Liver (tissue), 9 donors: ENCODE data around the gene SCD5. TPM values are rescaled to one million over a fixed set of nuclear protein-coding genes. Genes with fewer than 3 reads are reported as not detected.

Experiments used
- DNase-seq: peaks from one replicate; pipeline ENCODE4 v3.0.0-alpha.2; 2017; ENCODE audit warnings: low spot score
- H3K27ac ChIP-seq, 2 donors: one replicate each; pipeline ENCODE4 v1.7.0; 2013; ENCODE audit warnings: inconsistent platforms in 2 of 2, low read length in 2 of 2, control low read depth in 1 of 2, low read depth in 1 of 2, mild to moderate bottlenecking in 1 of 2
- H3K27me3 ChIP-seq, 4 donors: one replicate each; pipeline versions ENCODE4 v1.6.1 to v1.7.0; 2013; ENCODE audit warnings: low read length in 3 of 4, inconsistent platforms in 1 of 4, mild to moderate bottlenecking in 1 of 4, moderate library complexity in 1 of 4; ENCODE audit not compliant: control insufficient read depth in 4 of 4, insufficient read depth in 4 of 4
- H3K36me3 ChIP-seq, 4 donors: one replicate each; pipeline versions ENCODE4 v1.6.1 to v1.7.0; 2013; ENCODE audit warnings: low read length in 3 of 4, mild to moderate bottlenecking in 3 of 4, low read depth in 1 of 4, moderate library complexity in 1 of 4; ENCODE audit not compliant: control insufficient read depth in 4 of 4, insufficient read depth in 3 of 4
- H3K4me1 ChIP-seq, 4 donors: one replicate each; pipeline versions ENCODE4 v1.6.1 to v1.7.0; 2013; ENCODE audit warnings: low read length in 3 of 4, mild to moderate bottlenecking in 3 of 4, moderate library complexity in 1 of 4; ENCODE audit not compliant: control insufficient read depth in 4 of 4, insufficient read depth in 4 of 4
- H3K4me3 ChIP-seq, 3 donors: one replicate each; pipeline versions ENCODE4 v1.6.1 to v1.7.0; 2013; ENCODE audit warnings: low read length in 3 of 3, control low read depth in 1 of 3, low read depth in 1 of 3, mild to moderate bottlenecking in 1 of 3
- H3K9ac ChIP-seq, 2 donors: one replicate each; pipeline ENCODE4 v1.7.0; 2013; ENCODE audit warnings: low read length in 2 of 2, mild to moderate bottlenecking in 2 of 2, moderate library complexity in 2 of 2, control low read depth in 1 of 2, low read depth in 1 of 2
- H3K9me3 ChIP-seq, 4 donors: one replicate each; pipeline versions ENCODE4 v1.6.1 to v1.7.0; 2013; ENCODE audit warnings: low read length in 3 of 4; ENCODE audit not compliant: control insufficient read depth in 4 of 4
- EGR1 ChIP-seq, 2 donors: IDR thresholded peaks; 2 replicates each; pipeline ENCODE4 v1.6.1; 2016 to 2018; ENCODE audit warnings: antibody characterized with exemption in 2 of 2, low read depth in 2 of 2
- FOXA1 ChIP-seq: IDR thresholded peaks from 2 replicates; pipeline ENCODE4 v1.6.1; 2016; ENCODE audit warnings: antibody characterized with exemption
- FOXA2 ChIP-seq: IDR thresholded peaks from 2 replicates; pipeline ENCODE4 v1.6.1; 2016; ENCODE audit warnings: antibody characterized with exemption
- GABPA ChIP-seq, 2 donors: IDR thresholded peaks in 1 of 2; conservative IDR thresholded peaks in 1 of 2; 2 replicates each; pipeline ENCODE4 v1.6.1; 2016; ENCODE audit warnings: antibody characterized with exemption in 2 of 2, mild to moderate bottlenecking in 1 of 2, moderate library complexity in 1 of 2
- HNF4A ChIP-seq, 2 donors: conservative IDR thresholded peaks; 2 replicates each; pipeline ENCODE4 v1.6.1; 2016; ENCODE audit warnings: antibody characterized with exemption in 2 of 2, mild to moderate bottlenecking in 2 of 2
- HNF4G ChIP-seq: IDR thresholded peaks from 2 replicates; pipeline ENCODE4 v1.6.1; 2016; ENCODE audit warnings: antibody characterized with exemption
- JUND ChIP-seq, 2 donors: IDR thresholded peaks; 2 replicates each; pipeline ENCODE4 v1.6.1; 2016; ENCODE audit warnings: antibody characterized with exemption in 2 of 2
- NR2F2 ChIP-seq: IDR thresholded peaks from 2 replicates; pipeline ENCODE4 v1.6.1; 2016; ENCODE audit warnings: antibody characterized with exemption
- RAD21 ChIP-seq, 2 donors: IDR thresholded peaks; 2 replicates each; pipeline ENCODE4 v1.6.1; 2016; ENCODE audit warnings: antibody characterized with exemption in 2 of 2, mild to moderate bottlenecking in 2 of 2
- RXRA ChIP-seq, 2 donors: IDR thresholded peaks; 2 replicates each; pipeline ENCODE4 v1.6.1; 2017 to 2018; ENCODE audit warnings: antibody characterized with exemption in 2 of 2, mild to moderate bottlenecking in 1 of 2
- SP1 ChIP-seq: IDR thresholded peaks from 2 replicates; pipeline ENCODE4 v1.6.1; 2018; ENCODE audit warnings: antibody characterized with exemption, mild to moderate bottlenecking
- TAF1 ChIP-seq: conservative IDR thresholded peaks from 2 replicates; pipeline ENCODE4 v1.6.1; 2016; ENCODE audit warnings: antibody characterized with exemption, mild to moderate bottlenecking
- YY1 ChIP-seq: IDR thresholded peaks from 2 replicates; pipeline ENCODE4 v1.6.1; 2016; ENCODE audit warnings: antibody characterized with exemption, mild to moderate bottlenecking
- WGBS: extraction: QIAGEN DNeasy Blood & Tissue Kit; methylation state at CpG from one replicate; pipeline ENCODE4 v1.1.7; 2013; 5-methylcytosine and 5-hydroxymethylcytosine counted together
- polyA plus RNA-seq, 2 donors: library from polyadenylated mRNA; stranded (reverse) in 1 of 2; unstranded in 1 of 2; fragments of 200-250 nt in 1 of 2; fragments of >200 nt in 1 of 2; fragmentation: Nextera tagmentation in 1 of 2; extraction: Ambion mirVana in 1 of 2; gene quantifications; one replicate each; pipeline versions ENCODE4 v1.2.1 to v1.2.3, GENCODE V29; 2013 to 2015
- total RNA-seq, 2 donors: library from RNA; depleted of rRNA; stranded (reverse); fragments of >200 nt; gene quantifications; one replicate each; pipeline ENCODE4 v1.2.3, GENCODE V29; 2014
- TF ChIP-seq, protein P1 (sequence below): IDR thresholded peaks from 2 replicates; pipeline ENCODE4 v1.6.1; 2016; ENCODE audit warnings: antibody characterized with exemption
- TF ChIP-seq, protein P2 (sequence below): IDR thresholded peaks from 2 replicates; pipeline ENCODE4 v1.6.1; 2016; ENCODE audit warnings: antibody characterized with exemption
- TF ChIP-seq, protein P3 (sequence below): fragments of 150-350 bp; IDR thresholded peaks from 2 replicates; pipeline ENCODE4 v1.5.1; 2017; ENCODE audit warnings: improper control_type of control experiment, low read depth, low read length; ENCODE audit not compliant: missing input control
- TF ChIP-seq, protein P4 (sequence below): IDR thresholded peaks from 2 replicates; pipeline ENCODE4 v1.6.1; 2016; ENCODE audit warnings: antibody characterized with exemption
- TF ChIP-seq, protein P5 (sequence below): IDR thresholded peaks from 2 replicates; pipeline ENCODE4 v1.6.1; 2016; ENCODE audit warnings: antibody characterized with exemption, mild to moderate bottlenecking
- donor health status: healthy.
- donor health status: healthy.
- donor health status: healthy.
- donor health status: healthy.
- donor health status: healthy.

SCD5 gene
- total and polyA plus RNA-seq, 4 donors = 0.14 to 1.9 (median 0.57) TPM

DNA sequence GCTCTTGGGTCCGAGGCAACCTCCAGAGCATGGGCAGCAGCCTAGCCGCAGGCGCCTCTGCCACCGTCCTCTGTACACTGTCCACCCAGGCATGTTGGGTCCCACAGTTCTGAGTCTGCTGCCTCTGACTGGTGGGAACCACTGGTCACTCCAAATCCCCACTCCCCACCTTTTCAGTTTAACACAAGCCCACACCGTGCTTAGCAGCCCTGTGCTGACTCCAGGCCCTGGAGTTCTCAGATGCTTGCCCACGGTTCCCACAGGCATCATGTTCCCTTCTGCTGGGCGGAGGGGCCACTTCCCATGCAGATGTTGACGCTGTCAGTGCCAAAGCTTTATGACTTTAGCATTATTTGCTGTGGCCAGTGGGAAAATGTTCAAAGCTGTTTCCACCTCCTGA, 104.5 kb downstream of the SCD5 start:
- Histone ChIP-seq H3K4me1 (no peaks in the 10 kb centered on the region), H3K4me3 (no peak overlapping the region), H3K9me3 (no peaks in the 10 kb centered on the region), H3K27me3 (no peaks in the 10 kb centered on the region), H3K9ac (no peak overlapping the region), H3K27ac (no peak overlapping the region), H3K36me3 (no peaks in the 10 kb centered on the region)
- DNase-seq = no peak
- no peak for TF ChIP-seq RXRA (IDR thresholded peaks at IDR 0.05)
- no peak for TF ChIP-seq NR2F2
- 89% methylated on average over 8 of the region's 8 CpGs for WGBS

DNA sequence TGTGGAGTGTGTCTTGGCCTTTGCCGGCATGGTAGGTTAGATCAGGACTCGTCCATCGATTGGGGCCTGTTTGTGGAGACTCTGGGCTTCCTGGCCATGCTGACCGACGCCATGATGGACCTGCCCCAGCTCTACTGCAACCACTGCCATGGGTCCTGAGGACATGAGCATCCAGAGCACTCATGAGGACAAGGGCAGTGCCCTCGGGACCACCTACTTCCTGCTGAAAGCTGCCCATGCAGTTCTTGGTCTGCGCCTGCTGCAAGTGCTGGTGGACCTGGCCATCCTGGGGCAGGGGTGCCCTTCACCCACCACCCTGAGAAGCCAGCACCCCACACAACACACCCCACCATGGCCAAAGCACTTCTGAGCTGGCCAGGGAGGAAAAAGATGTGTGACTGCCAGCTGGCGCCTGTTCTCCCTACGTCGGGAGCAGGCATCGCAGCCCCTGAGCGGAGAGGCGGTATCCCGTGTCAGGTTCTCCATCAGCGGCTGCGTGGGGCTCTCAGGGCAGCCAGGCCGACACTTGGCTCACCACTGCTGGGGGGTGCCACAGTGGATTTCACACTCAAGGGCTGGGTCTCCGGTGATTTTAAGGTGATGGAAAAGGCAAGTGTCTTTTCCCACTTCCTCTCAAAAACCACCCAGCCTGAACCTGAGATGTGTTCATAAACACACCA, 106.4 kb downstream of the SCD5 start:
- WGBS = 95% methylated on average over 18 of the region's 18 CpGs
- Histone ChIP-seq H3K9me3 (no peaks in the 10 kb centered on the region), H3K36me3 (no peaks in the 10 kb centered on the region), H3K27me3 (no peaks in the 10 kb centered on the region), H3K27ac (no peak overlapping the region), H3K9ac (no peak overlapping the region), H3K4me1 (no peaks in the 10 kb centered on the region), H3K4me3 (no peak overlapping the region)
- TF ChIP-seq EGR1 (IDR thresholded peaks at IDR 0.05; ENCODE audit: low read depth in 2 of 2) = no peak
- TF ChIP-seq, protein P1, sequence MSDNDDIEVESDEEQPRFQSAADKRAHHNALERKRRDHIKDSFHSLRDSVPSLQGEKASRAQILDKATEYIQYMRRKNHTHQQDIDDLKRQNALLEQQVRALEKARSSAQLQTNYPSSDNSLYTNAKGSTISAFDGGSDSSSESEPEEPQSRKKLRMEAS = no peak
- DNase-seq = no peak

DNA sequence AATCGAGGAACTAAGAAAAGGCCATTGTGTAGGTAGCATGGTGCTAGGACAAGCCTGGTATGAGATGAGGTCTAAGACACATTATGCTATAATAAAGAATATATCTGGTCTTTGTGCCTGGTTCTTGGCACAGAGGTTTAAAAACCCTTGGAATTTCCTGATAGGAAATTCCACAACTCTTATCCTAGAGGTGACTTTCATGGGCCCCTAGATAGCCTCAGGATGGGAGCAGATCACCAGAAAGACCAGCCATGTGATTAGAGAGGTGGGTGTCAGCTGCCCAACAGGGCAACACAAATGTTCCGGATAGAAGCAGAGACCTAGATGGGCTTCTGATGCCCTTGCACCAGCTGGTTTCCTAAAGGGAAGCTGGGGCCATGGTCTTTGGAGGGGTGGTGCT, 107.2 kb downstream of the SCD5 start:
- H3K9me3 ChIP-seq = no peaks in the 10 kb centered on the region
- no peaks in the 10 kb centered on the region for H3K27me3 ChIP-seq
- no peak overlapping the region for H3K27ac ChIP-seq
- TF ChIP-seq SP1 (no peak), HNF4A (conservative IDR thresholded peaks at IDR 0.05) (no peak), EGR1 (IDR thresholded peaks at IDR 0.05; ENCODE audit: low read depth in 2 of 2) (no peak), HNF4G (no peak), FOXA2 (no peak), GABPA (IDR thresholded peaks at IDR 0.05 in 1 of 2, conservative IDR thresholded peaks at IDR 0.05 in 1 of 2) (no peak), RAD21 (IDR thresholded peaks at IDR 0.05) (no peak), TAF1 (no peak), JUND (IDR thresholded peaks at IDR 0.05) (no peak), RXRA (IDR thresholded peaks at IDR 0.05) (no peak), YY1 (no peak), NR2F2 (no peak), FOXA1 (no peak)
- TF ChIP-seq, protein P2, sequence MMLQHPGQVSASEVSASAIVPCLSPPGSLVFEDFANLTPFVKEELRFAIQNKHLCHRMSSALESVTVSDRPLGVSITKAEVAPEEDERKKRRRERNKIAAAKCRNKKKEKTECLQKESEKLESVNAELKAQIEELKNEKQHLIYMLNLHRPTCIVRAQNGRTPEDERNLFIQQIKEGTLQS = no peak
- TF ChIP-seq, protein P3, sequence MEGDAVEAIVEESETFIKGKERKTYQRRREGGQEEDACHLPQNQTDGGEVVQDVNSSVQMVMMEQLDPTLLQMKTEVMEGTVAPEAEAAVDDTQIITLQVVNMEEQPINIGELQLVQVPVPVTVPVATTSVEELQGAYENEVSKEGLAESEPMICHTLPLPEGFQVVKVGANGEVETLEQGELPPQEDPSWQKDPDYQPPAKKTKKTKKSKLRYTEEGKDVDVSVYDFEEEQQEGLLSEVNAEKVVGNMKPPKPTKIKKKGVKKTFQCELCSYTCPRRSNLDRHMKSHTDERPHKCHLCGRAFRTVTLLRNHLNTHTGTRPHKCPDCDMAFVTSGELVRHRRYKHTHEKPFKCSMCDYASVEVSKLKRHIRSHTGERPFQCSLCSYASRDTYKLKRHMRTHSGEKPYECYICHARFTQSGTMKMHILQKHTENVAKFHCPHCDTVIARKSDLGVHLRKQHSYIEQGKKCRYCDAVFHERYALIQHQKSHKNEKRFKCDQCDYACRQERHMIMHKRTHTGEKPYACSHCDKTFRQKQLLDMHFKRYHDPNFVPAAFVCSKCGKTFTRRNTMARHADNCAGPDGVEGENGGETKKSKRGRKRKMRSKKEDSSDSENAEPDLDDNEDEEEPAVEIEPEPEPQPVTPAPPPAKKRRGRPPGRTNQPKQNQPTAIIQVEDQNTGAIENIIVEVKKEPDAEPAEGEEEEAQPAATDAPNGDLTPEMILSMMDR = no peak
- TF ChIP-seq, protein P4, sequence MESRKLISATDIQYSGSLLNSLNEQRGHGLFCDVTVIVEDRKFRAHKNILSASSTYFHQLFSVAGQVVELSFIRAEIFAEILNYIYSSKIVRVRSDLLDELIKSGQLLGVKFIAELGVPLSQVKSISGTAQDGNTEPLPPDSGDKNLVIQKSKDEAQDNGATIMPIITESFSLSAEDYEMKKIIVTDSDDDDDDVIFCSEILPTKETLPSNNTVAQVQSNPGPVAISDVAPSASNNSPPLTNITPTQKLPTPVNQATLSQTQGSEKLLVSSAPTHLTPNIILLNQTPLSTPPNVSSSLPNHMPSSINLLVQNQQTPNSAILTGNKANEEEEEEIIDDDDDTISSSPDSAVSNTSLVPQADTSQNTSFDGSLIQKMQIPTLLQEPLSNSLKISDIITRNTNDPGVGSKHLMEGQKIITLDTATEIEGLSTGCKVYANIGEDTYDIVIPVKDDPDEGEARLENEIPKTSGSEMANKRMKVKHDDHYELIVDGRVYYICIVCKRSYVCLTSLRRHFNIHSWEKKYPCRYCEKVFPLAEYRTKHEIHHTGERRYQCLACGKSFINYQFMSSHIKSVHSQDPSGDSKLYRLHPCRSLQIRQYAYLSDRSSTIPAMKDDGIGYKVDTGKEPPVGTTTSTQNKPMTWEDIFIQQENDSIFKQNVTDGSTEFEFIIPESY = no peak
- TF ChIP-seq, protein P1 = no peak
- TF ChIP-seq, protein P5, sequence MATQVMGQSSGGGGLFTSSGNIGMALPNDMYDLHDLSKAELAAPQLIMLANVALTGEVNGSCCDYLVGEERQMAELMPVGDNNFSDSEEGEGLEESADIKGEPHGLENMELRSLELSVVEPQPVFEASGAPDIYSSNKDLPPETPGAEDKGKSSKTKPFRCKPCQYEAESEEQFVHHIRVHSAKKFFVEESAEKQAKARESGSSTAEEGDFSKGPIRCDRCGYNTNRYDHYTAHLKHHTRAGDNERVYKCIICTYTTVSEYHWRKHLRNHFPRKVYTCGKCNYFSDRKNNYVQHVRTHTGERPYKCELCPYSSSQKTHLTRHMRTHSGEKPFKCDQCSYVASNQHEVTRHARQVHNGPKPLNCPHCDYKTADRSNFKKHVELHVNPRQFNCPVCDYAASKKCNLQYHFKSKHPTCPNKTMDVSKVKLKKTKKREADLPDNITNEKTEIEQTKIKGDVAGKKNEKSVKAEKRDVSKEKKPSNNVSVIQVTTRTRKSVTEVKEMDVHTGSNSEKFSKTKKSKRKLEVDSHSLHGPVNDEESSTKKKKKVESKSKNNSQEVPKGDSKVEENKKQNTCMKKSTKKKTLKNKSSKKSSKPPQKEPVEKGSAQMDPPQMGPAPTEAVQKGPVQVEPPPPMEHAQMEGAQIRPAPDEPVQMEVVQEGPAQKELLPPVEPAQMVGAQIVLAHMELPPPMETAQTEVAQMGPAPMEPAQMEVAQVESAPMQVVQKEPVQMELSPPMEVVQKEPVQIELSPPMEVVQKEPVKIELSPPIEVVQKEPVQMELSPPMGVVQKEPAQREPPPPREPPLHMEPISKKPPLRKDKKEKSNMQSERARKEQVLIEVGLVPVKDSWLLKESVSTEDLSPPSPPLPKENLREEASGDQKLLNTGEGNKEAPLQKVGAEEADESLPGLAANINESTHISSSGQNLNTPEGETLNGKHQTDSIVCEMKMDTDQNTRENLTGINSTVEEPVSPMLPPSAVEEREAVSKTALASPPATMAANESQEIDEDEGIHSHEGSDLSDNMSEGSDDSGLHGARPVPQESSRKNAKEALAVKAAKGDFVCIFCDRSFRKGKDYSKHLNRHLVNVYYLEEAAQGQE = no peak
- no peaks in the 10 kb centered on the region for H3K4me1 ChIP-seq
- no peaks in the 10 kb centered on the region for H3K36me3 ChIP-seq
- H3K9ac ChIP-seq = no peak overlapping the region
- no peak for DNase-seq
- 86% methylated on average over 2 of the region's 2 CpGs for WGBS
- H3K4me3 ChIP-seq = no peak overlapping the region
